ENCODE measurements around the gene SHANK1.

The SHANK1 gene

GRCh38 chr19:50720181-50720920, 749 bp upstream of the SHANK1 start:
- no peaks in the 10 kb centered on the region for H3K36me3 ChIP-seq (ENCODE audit: control insufficient read depth, insufficient read depth, low read length)
- H3K27ac ChIP-seq (ENCODE audit: low read depth, low read length): no peak overlapping the region
- no peaks in the 10 kb centered on the region for H3K9me3 ChIP-seq (ENCODE audit: control insufficient read depth, insufficient read depth, low read depth, low read length)
- no peak overlapping the region for H3K9ac ChIP-seq (ENCODE audit: low read length)
- peaks cover 20% of the 10 kb centered on the region for H3K4me1 ChIP-seq (ENCODE audit: control insufficient read depth, insufficient read depth, low read length)
- peaks cover 72% of the 10 kb centered on the region for H3K27me3 ChIP-seq (ENCODE audit: control insufficient read depth, insufficient read depth, low read length)
- no peak overlapping the region; the same call in 1 of the 2 replicates for H3K4me3 ChIP-seq (ENCODE audit: low read depth, low read length)

GRCh38 chr19:50719119-50719435, 525 bp downstream of the SHANK1 start:
- Histone ChIP-seq H3K9ac (ENCODE audit: low read length) (no peak overlapping the region), H3K4me1 (ENCODE audit: control insufficient read depth, insufficient read depth, low read length) (peaks cover 20% of the 10 kb centered on the region), H3K9me3 (ENCODE audit: control insufficient read depth, insufficient read depth, low read depth, low read length) (no peaks in the 10 kb centered on the region), H3K36me3 (ENCODE audit: control insufficient read depth, insufficient read depth, low read length) (no peaks in the 10 kb centered on the region), H3K27ac (ENCODE audit: low read depth, low read length) (no peak overlapping the region), H3K27me3 (ENCODE audit: control insufficient read depth, insufficient read depth, low read length) (peaks cover 75% of the 10 kb centered on the region), H3K4me3 (ENCODE audit: low read depth, low read length) (peak overlapping the region; percentile 61)

GRCh38 chr19:50718255-50719118, 1.1 kb downstream of the SHANK1 start:
- Histone ChIP-seq H3K9ac (ENCODE audit: low read length) (no peak overlapping the region), H3K4me3 (ENCODE audit: low read depth, low read length) (peak overlapping the region; percentile 61)

GRCh38 chr19:50717891-50718254, 1.7 kb downstream of the SHANK1 start:
- H3K27ac ChIP-seq (ENCODE audit: low read depth, low read length): no peak overlapping the region
- H3K9ac ChIP-seq (ENCODE audit: low read length): no peak overlapping the region
- H3K4me3 ChIP-seq (ENCODE audit: low read depth, low read length): peak overlapping the region; percentile 61
- H3K4me1 ChIP-seq (ENCODE audit: control insufficient read depth, insufficient read depth, low read length): peaks cover 12% of the 10 kb centered on the region
- peaks cover 67% of the 10 kb centered on the region for H3K27me3 ChIP-seq (ENCODE audit: control insufficient read depth, insufficient read depth, low read length)
- H3K36me3 ChIP-seq (ENCODE audit: control insufficient read depth, insufficient read depth, low read length): no peaks in the 10 kb centered on the region
- no peaks in the 10 kb centered on the region for H3K9me3 ChIP-seq (ENCODE audit: control insufficient read depth, insufficient read depth, low read depth, low read length)

More at GRCh38 chr19:50718255-50719118, 1.1 kb downstream of the SHANK1 start:
- H3K27me3 ChIP-seq (ENCODE audit: control insufficient read depth, insufficient read depth, low read length): peaks cover 73% of the 10 kb centered on the region
- H3K4me1 ChIP-seq (ENCODE audit: control insufficient read depth, insufficient read depth, low read length): peaks cover 17% of the 10 kb centered on the region
- no peaks in the 10 kb centered on the region for H3K9me3 ChIP-seq (ENCODE audit: control insufficient read depth, insufficient read depth, low read depth, low read length)
- no peak overlapping the region for H3K27ac ChIP-seq (ENCODE audit: low read depth, low read length)
- H3K36me3 ChIP-seq (ENCODE audit: control insufficient read depth, insufficient read depth, low read length): no peaks in the 10 kb centered on the region

GRCh38 chr19:50717026-50717723, 2.4 kb downstream of the SHANK1 start:
- Histone ChIP-seq H3K4me3 (ENCODE audit: low read depth, low read length) (no peak overlapping the region), H3K27me3 (ENCODE audit: control insufficient read depth, insufficient read depth, low read length) (peaks cover 60% of the 10 kb centered on the region)

GRCh38 chr19:50716178-50717025, 3.2 kb downstream of the SHANK1 start:
- no peaks in the 10 kb centered on the region for H3K36me3 ChIP-seq (ENCODE audit: control insufficient read depth, insufficient read depth, low read length)
- no peak overlapping the region for H3K4me3 ChIP-seq (ENCODE audit: low read depth, low read length)
- H3K27me3 ChIP-seq (ENCODE audit: control insufficient read depth, insufficient read depth, low read length): peaks cover 56% of the 10 kb centered on the region
- H3K9ac ChIP-seq (ENCODE audit: low read length): no peak overlapping the region
- no peak overlapping the region for H3K27ac ChIP-seq (ENCODE audit: low read depth, low read length)
- H3K4me1 ChIP-seq (ENCODE audit: control insufficient read depth, insufficient read depth, low read length): peaks cover 5% of the 10 kb centered on the region; the same call in 1 of the 2 replicates
- H3K9me3 ChIP-seq (ENCODE audit: control insufficient read depth, insufficient read depth, low read depth, low read length): no peaks in the 10 kb centered on the region

More at GRCh38 chr19:50717026-50717723, 2.4 kb downstream of the SHANK1 start:
- Histone ChIP-seq H3K9me3 (ENCODE audit: control insufficient read depth, insufficient read depth, low read depth, low read length) (no peaks in the 10 kb centered on the region), H3K27ac (ENCODE audit: low read depth, low read length) (no peak overlapping the region), H3K9ac (ENCODE audit: low read length) (no peak overlapping the region), H3K4me1 (ENCODE audit: control insufficient read depth, insufficient read depth, low read length) (peaks cover 5% of the 10 kb centered on the region; the same call in 1 of the 2 replicates), H3K36me3 (ENCODE audit: control insufficient read depth, insufficient read depth, low read length) (no peaks in the 10 kb centered on the region)

GRCh38 chr19:50713556-50714236, 5.9 kb downstream of the SHANK1 start:
- no peaks in the 10 kb centered on the region for H3K36me3 ChIP-seq (ENCODE audit: control insufficient read depth, insufficient read depth, low read length)
- H3K9me3 ChIP-seq (ENCODE audit: control insufficient read depth, insufficient read depth, low read depth, low read length): no peaks in the 10 kb centered on the region
- no peaks in the 10 kb centered on the region for H3K4me1 ChIP-seq (ENCODE audit: control insufficient read depth, insufficient read depth, low read length)
- no peak overlapping the region for H3K9ac ChIP-seq (ENCODE audit: low read length)
- no peak overlapping the region for H3K4me3 ChIP-seq (ENCODE audit: low read depth, low read length)
- H3K27me3 ChIP-seq (ENCODE audit: control insufficient read depth, insufficient read depth, low read length): peaks cover 60% of the 10 kb centered on the region
- no peak overlapping the region for H3K27ac ChIP-seq (ENCODE audit: low read depth, low read length)

GRCh38 chr19:50712833-50713232, 6.8 kb downstream of the SHANK1 start:
- Histone ChIP-seq H3K9me3 (ENCODE audit: control insufficient read depth, insufficient read depth, low read depth, low read length) (no peaks in the 10 kb centered on the region), H3K9ac (ENCODE audit: low read length) (no peak overlapping the region), H3K4me1 (ENCODE audit: control insufficient read depth, insufficient read depth, low read length) (no peaks in the 10 kb centered on the region), H3K27ac (ENCODE audit: low read depth, low read length) (no peak overlapping the region), H3K4me3 (ENCODE audit: low read depth, low read length) (no peak overlapping the region), H3K36me3 (ENCODE audit: control insufficient read depth, insufficient read depth, low read length) (no peaks in the 10 kb centered on the region), H3K27me3 (ENCODE audit: control insufficient read depth, insufficient read depth, low read length) (peaks cover 58% of the 10 kb centered on the region)

- no peak overlapping the region for H3K9ac ChIP-seq (ENCODE audit: low read length)
- H3K4me1 ChIP-seq (ENCODE audit: control insufficient read depth, insufficient read depth, low read length): no peaks in the 10 kb centered on the region
- no peaks in the 10 kb centered on the region for H3K36me3 ChIP-seq (ENCODE audit: control insufficient read depth, insufficient read depth, low read length)
- H3K4me3 ChIP-seq (ENCODE audit: low read depth, low read length): no peak overlapping the region
- peaks cover 48% of the 10 kb centered on the region for H3K27me3 ChIP-seq (ENCODE audit: control insufficient read depth, insufficient read depth, low read length)
- no peak overlapping the region for H3K27ac ChIP-seq (ENCODE audit: low read depth, low read length)
- no peaks in the 10 kb centered on the region for H3K9me3 ChIP-seq (ENCODE audit: control insufficient read depth, insufficient read depth, low read depth, low read length)
Observed at GRCh38 chr19:50711805-50712204, 7.8 kb downstream of the SHANK1 start.

- H3K27me3 ChIP-seq (ENCODE audit: control insufficient read depth, insufficient read depth, low read length): peaks cover 42% of the 10 kb centered on the region
- no peaks in the 10 kb centered on the region for H3K36me3 ChIP-seq (ENCODE audit: control insufficient read depth, insufficient read depth, low read length)
- no peaks in the 10 kb centered on the region for H3K4me1 ChIP-seq (ENCODE audit: control insufficient read depth, insufficient read depth, low read length)
- no peaks in the 10 kb centered on the region for H3K9me3 ChIP-seq (ENCODE audit: control insufficient read depth, insufficient read depth, low read depth, low read length)
- H3K9ac ChIP-seq (ENCODE audit: low read length): no peak overlapping the region
- no peak overlapping the region for H3K27ac ChIP-seq (ENCODE audit: low read depth, low read length)
- no peak overlapping the region for H3K4me3 ChIP-seq (ENCODE audit: low read depth, low read length)
Observed at GRCh38 chr19:50711196-50711595, 8.4 kb downstream of the SHANK1 start.

All from HUES6 (cell line).